Measurements from ENCODE around the gene KLB.

- TF ChIP-seq CTCF (IDR thresholded peaks at IDR 0.05): no peak
- TF ChIP-seq POLR2A (IDR thresholded peaks at IDR 0.05): no peak
These were observed 23.0 kb downstream of the KLB start for GRCh38 chr4:39429476-39430334.
